HG03521 (cell line): ENCODE measurements around the gene BRF1.

ENCODE experiments used
- ATAC-seq: cut with Tn5 transposase; IDR thresholded peaks from one replicate; pipeline ENCODE4 v1.9.1; 2021; ENCODE audit warnings: mild to moderate bottlenecking, moderate library complexity; ENCODE audit not compliant: unreplicated experiment

The BRF1 gene

GRCh38 chr14:105200074-105200473, 100.7 kb downstream of the BRF1 start:
- ATAC-seq = no peak

GRCh38 chr14:105199093-105199492, 101.7 kb downstream of the BRF1 start:
- no peak for ATAC-seq

- no peak for ATAC-seq
Observed at GRCh38 chr14:105198588-105198987, 102.2 kb downstream of the BRF1 start.

- no peak for ATAC-seq
Observed at GRCh38 chr14:105197211-105197641, 103.6 kb downstream of the BRF1 start.

- no peak for ATAC-seq
Observed at GRCh38 chr14:105196265-105196960, 104.4 kb downstream of the BRF1 start.

GRCh38 chr14:105195522-105196264, 105.1 kb downstream of the BRF1 start:
- ATAC-seq = no peak

- ATAC-seq = no peak
Observed at GRCh38 chr14:105195051-105195450, 105.8 kb downstream of the BRF1 start.

- ATAC-seq = no peak
Observed at GRCh38 chr14:105193916-105194782, 106.7 kb downstream of the BRF1 start.

GRCh38 chr14:105192866-105193731, 107.7 kb downstream of the BRF1 start:
- ATAC-seq = no peak

GRCh38 chr14:105187935-105188524, 112.8 kb downstream of the BRF1 start:
- ATAC-seq = no peak

- no peak for ATAC-seq
Observed at GRCh38 chr14:105187116-105187515, 113.7 kb downstream of the BRF1 start.

GRCh38 chr14:105185973-105186372, 114.8 kb downstream of the BRF1 start:
- no peak for ATAC-seq

GRCh38 chr14:105185001-105185400, 115.8 kb downstream of the BRF1 start:
- ATAC-seq = no peak

GRCh38 chr14:105184461-105184860, 116.3 kb downstream of the BRF1 start:
- no peak for ATAC-seq

GRCh38 chr14:105182296-105183020, 118.3 kb downstream of the BRF1 start:
- ATAC-seq = no peak

- no peak for ATAC-seq
Observed at GRCh38 chr14:105181549-105182295, 119.1 kb downstream of the BRF1 start.

GRCh38 chr14:105180592-105181548, 119.9 kb downstream of the BRF1 start, which contains the start of gene NUDT14:
Gene NUDT14 (minus strand): TSS chr14:105181312. CDS start chr14:105181209, 103 bp downstream.
- peak; percentile 63 for ATAC-seq
